ENCODE measurements around the gene ANKRD34B. TPM values are rescaled to one million over a fixed set of nuclear protein-coding genes. Genes with fewer than 3 reads are reported as not detected.

The ANKRD34B gene
- total RNA-seq, 4 donors from 2014 or later = not detected

DNA sequence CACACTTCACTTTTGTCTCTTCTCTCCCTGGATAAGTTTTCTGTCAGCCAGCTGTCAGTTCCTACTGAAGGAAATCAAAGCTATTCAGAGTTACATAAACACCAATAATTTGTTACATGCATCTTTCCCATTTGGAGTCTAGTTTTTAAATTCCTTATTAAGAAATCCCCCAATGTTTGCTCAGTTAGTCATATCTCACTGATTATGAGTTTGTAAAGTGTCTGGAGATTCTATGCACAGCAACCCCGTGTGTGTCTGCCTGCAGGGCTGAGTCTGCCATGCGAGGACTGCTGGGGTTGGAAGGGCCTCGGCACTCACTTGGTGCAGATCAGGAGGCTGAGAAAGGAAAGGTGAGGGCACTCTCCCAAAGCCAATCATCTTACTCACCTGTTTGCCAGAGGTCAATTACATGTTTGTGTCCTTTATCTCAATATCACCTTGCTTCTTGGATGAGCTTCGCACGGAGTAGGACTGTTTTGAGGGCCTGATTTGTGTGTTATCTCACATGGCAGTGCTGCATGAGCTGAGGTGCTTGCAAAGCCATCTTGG lies 3.3 kb downstream of the ANKRD34B start:
- no peak overlapping the region for H3K4me3 ChIP-seq
- no peak for ATAC-seq
- H3K27me3 ChIP-seq = peaks cover 52% of the 10 kb centered on the region
- TF ChIP-seq POLR2A (IDR thresholded peaks at IDR 0.05) (no peak), POLR2AphosphoS5 (IDR thresholded peaks at IDR 0.05) (no peak), EP300 (IDR thresholded peaks at IDR 0.05) (no peak)
- TF ChIP-seq, protein P1, sequence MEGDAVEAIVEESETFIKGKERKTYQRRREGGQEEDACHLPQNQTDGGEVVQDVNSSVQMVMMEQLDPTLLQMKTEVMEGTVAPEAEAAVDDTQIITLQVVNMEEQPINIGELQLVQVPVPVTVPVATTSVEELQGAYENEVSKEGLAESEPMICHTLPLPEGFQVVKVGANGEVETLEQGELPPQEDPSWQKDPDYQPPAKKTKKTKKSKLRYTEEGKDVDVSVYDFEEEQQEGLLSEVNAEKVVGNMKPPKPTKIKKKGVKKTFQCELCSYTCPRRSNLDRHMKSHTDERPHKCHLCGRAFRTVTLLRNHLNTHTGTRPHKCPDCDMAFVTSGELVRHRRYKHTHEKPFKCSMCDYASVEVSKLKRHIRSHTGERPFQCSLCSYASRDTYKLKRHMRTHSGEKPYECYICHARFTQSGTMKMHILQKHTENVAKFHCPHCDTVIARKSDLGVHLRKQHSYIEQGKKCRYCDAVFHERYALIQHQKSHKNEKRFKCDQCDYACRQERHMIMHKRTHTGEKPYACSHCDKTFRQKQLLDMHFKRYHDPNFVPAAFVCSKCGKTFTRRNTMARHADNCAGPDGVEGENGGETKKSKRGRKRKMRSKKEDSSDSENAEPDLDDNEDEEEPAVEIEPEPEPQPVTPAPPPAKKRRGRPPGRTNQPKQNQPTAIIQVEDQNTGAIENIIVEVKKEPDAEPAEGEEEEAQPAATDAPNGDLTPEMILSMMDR (IDR thresholded peaks at IDR 0.05) = no peak
- H3K27ac ChIP-seq = no peak overlapping the region
- 76 to 80% methylated on average over 3 to 5 of the region's 5 CpGs for WGBS, 2 donors (ENCODE audit: low coverage in 1 of 2)
- H3K4me1 ChIP-seq = peaks cover 0 to 18% (median 8%) of the 10 kb centered on the region in 3 donors
- no peaks in the 10 kb centered on the region for H3K36me3 ChIP-seq
- no peaks in the 10 kb centered on the region for H3K9me3 ChIP-seq

DNA sequence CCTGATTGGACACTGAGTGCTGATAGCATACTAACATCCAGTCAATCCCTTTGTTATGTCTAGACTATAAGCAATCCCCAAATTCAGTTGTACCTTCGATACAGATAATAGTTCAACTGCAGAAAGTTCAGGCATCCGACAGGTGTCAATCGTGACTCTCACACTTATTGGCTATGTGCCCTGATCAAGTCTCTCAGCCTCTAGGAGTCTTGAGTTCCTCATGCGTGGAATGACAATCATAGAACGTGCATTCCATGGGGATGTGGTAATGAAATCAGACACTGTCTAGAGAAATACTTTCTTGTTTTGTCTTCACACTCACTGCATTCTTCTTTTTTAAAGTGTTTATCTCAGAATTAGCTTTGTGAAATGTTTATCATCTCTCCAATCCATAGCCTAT lies 4.8 kb downstream of the ANKRD34B start:
- no peak for TF ChIP-seq POLR2A (IDR thresholded peaks at IDR 0.05)
- TF ChIP-seq, protein P1 (IDR thresholded peaks at IDR 0.05) = no peak
- no peak for TF ChIP-seq POLR2AphosphoS5 (IDR thresholded peaks at IDR 0.05)
- no peak for TF ChIP-seq EP300 (IDR thresholded peaks at IDR 0.05)
- no peak overlapping the region for H3K27ac ChIP-seq
- H3K9me3 ChIP-seq = no peaks in the 10 kb centered on the region
- WGBS, 2 donors (ENCODE audit: low coverage in 1 of 2) = 72 to 80% methylated on average over 5 of the region's 5 CpGs
- peaks cover 0 to 14% (median 8%) of the 10 kb centered on the region in 3 donors for H3K4me1 ChIP-seq
- peaks cover 38% of the 10 kb centered on the region for H3K27me3 ChIP-seq
- no peaks in the 10 kb centered on the region for H3K36me3 ChIP-seq
- ATAC-seq = no peak
- no peak overlapping the region for H3K4me3 ChIP-seq

DNA sequence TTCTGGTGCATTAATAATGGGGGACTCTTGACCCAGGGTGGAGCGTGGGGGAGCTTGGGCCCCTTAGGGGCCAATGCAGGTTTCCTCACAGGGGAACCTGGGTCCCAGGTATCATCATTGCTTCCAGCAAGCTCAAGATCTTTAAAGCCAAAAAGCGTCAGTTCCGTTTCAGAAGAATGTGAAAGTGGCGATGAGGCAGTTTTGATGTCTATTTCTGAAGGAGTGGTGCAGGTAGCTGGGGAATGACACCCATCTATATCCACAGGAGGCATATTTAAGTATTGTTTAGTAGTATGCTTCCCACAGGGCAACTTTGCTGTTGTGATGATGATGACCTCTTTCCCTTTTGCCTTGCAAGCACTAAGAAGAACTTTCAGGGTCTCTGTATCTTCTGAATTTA lies 10.8 kb downstream of the ANKRD34B start:
- Histone ChIP-seq H3K27ac (no peak overlapping the region), H3K4me3 (no peak overlapping the region), H3K27me3 (peaks cover 35% of the 10 kb centered on the region), H3K9me3 (no peaks in the 10 kb centered on the region), H3K4me1 (no peaks in the 10 kb centered on the region), H3K36me3 (no peaks in the 10 kb centered on the region)
- ATAC-seq = no peak
- WGBS, 2 donors (ENCODE audit: low coverage in 1 of 2) = 80 to 90% methylated on average over 1 to 2 of the region's 4 CpGs
- TF ChIP-seq POLR2A (IDR thresholded peaks at IDR 0.05) = no peak
- TF ChIP-seq, protein P1 (IDR thresholded peaks at IDR 0.05) = no peak

DNA sequence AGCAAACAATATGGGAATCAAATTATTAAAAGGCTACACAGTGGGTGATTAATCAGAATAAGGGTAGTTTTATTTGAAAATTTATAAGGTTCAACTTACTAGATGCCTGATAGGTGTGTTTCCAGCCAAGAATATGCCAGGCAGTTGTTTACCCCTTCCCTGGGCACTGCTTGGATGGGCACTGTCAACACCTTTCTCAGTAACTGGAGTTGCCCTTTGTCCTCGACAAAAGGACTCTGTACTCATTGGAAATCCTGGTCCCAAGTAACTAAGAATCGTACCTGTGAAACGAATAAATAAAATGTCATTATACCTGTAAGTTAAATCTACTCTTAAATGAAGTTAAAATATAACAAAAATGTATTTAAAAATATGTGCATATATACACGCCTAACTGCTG lies 15.0 kb downstream of the ANKRD34B start:
- 71 to 79% methylated on average over 4 of the region's 4 CpGs for WGBS, 2 donors (ENCODE audit: low coverage in 1 of 2)
- ATAC-seq = no peak
- Histone ChIP-seq H3K36me3 (no peaks in the 10 kb centered on the region), H3K9me3 (no peaks in the 10 kb centered on the region), H3K4me3 (no peak overlapping the region), H3K27ac (no peak overlapping the region), H3K4me1 (no peaks in the 10 kb centered on the region), H3K27me3 (peaks cover 37% of the 10 kb centered on the region)
- TF ChIP-seq, protein P1 (IDR thresholded peaks at IDR 0.05) = no peak
- TF ChIP-seq EP300 (IDR thresholded peaks at IDR 0.05) = no peak

DNA sequence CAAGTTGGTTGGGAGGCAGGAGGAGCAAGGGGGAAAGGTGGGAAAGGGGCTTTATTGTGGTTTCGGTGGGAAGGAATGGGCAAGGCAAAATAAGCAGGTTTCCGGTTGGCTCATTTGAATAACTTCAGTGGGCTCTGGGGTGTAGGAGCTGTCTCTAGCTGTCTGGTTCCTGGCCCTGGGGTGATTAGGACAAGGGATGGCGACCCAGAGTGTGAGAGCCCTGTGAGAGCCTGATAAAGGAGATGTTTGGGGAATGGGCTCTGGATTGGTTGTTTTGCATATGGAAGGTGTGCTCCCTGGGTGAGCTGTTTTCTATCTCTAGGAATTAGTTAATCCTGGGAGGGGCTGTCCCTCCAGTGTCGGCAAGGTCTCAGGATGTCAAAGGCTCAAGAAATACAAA lies 15.4 kb downstream of the ANKRD34B start:
- no peak for ATAC-seq
- no peaks in the 10 kb centered on the region for H3K36me3 ChIP-seq
- no peak overlapping the region for H3K4me3 ChIP-seq
- TF ChIP-seq POLR2A (IDR thresholded peaks at IDR 0.05) (no peak), EP300 (IDR thresholded peaks at IDR 0.05) (no peak), POLR2AphosphoS5 (IDR thresholded peaks at IDR 0.05) (no peak)
- TF ChIP-seq, protein P1 (IDR thresholded peaks at IDR 0.05) = no peak
- H3K27me3 ChIP-seq = peaks cover 33% of the 10 kb centered on the region
- H3K9me3 ChIP-seq = no peaks in the 10 kb centered on the region
- H3K4me1 ChIP-seq = no peaks in the 10 kb centered on the region
- no peak overlapping the region for H3K27ac ChIP-seq
- 37 to 42% methylated on average over 4 of the region's 4 CpGs for WGBS, 2 donors (ENCODE audit: low coverage in 1 of 2)
